ENCODE measurements around the gene MFGE8.
"Not testable (repeated sequence)": the region's sequence is repeated elsewhere in the genome, so short reads cannot be mapped to it uniquely, and the experiment has no call there.

The MFGE8 gene, protein sequence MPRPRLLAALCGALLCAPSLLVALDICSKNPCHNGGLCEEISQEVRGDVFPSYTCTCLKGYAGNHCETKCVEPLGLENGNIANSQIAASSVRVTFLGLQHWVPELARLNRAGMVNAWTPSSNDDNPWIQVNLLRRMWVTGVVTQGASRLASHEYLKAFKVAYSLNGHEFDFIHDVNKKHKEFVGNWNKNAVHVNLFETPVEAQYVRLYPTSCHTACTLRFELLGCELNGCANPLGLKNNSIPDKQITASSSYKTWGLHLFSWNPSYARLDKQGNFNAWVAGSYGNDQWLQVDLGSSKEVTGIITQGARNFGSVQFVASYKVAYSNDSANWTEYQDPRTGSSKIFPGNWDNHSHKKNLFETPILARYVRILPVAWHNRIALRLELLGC

GRCh38 chr15:88913017-88913849 is at the start of gene MFGE8:
MFGE8 (minus strand) TSS chr15:88913379; CDS start chr15:88913319, 60 bp downstream.
- no peak for DNase-seq (ENCODE audit: low read depth, low spot score)

GRCh38 chr15:88959445-88959844 is 46.3 kb upstream of the MFGE8 start:
- DNase-seq (ENCODE audit: low read depth, low spot score): no peak

DNA sequence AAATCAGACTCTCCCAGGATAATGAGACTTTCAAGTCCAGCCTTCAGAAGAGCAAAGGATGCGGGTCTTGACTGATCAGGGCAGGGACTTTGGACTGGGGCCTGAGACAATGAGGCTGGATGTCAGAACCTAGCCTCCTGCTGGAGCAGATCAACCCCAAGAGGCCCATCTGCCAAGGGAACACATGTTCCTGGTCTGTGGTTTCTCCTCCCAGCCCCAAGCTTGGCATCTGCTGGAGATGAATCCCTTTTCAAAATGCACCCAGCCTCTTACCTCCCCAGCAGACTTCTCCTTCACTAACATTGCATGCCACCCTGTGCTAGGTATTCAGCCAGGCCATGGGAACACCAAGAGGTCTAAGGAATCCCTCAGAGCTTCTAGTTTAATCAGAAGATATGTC is 43.7 kb upstream of the MFGE8 start:
- no peak for DNase-seq (ENCODE audit: low read depth, low spot score)

GRCh38 chr15:88956263-88956662 is 43.1 kb upstream of the MFGE8 start:
- no peak for DNase-seq (ENCODE audit: low read depth, low spot score)

DNA sequence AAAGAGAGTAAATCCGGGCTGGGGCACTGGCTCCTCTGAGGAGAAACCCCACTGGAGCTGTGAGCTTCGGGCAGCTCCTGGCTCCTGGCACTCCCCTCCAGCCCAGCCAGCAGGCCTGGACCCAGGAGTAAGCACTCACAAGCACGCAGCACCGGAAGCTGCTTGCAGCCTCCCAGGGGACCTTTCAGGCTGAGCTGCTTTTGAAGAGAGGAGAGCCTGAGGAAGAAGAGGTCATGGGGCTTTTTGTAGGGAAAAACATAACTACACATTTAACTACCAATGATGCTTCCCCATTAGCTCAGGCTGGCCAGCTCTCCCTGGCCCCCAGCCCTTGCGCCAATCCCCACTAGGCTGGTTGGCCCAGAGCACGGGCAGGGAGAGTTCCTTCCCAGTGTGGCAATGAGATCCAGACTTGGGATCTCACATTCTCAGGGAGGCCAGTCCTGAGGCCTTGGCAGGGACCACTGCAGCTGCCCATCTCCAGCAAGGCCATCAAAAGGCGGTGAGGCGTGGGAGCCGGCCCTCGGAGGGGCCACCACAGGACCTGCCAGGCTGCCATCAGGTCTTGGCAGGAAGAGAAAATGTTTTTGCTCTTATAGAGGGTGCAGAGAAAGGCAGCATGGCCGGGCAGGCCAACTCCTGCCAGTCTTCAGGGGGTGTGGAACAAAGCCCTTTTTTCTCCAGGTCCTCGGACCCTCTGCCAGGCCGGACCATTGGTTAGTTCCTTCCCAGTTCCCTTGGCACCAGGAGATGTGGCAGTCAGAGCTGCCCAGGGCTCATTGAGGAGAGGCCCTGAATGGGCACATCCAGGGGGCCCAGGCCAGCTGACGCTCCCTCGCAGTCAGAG is 41.5 kb upstream of the MFGE8 start:
- no peak for DNase-seq (ENCODE audit: low read depth, low spot score)

DNA sequence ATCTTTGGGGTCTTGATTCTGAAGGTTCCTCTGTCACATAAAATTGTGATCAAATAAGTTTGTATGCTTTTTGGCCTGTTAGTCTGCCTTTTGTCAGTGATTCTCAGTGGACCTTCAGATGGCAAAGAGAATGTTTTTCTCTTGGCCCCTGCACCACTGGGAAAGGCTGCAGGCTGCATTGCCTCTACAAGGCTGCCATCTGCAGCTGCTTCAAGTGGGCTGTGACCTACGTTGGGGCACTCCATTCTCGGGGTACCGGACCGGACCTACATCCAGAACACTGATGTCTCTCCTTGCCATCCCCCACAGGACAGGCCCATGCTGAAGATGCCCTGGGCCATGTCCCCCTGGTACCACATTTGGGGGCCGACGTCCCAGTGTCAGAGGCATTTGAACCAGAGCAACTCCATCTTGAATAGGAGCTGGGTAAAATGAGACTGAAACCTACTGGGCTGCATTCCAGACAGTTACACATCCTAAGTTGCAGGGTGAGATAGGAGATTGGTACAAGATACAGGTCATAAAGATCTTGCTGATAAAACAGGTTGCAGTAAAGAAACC is 37.5 kb upstream of the MFGE8 start:
- no peak for DNase-seq (ENCODE audit: low read depth, low spot score)

- DNase-seq (ENCODE audit: low read depth, low spot score): no peak
Observed at GRCh38 chr15:88949734-88950400, 36.7 kb upstream of the MFGE8 start.

DNA sequence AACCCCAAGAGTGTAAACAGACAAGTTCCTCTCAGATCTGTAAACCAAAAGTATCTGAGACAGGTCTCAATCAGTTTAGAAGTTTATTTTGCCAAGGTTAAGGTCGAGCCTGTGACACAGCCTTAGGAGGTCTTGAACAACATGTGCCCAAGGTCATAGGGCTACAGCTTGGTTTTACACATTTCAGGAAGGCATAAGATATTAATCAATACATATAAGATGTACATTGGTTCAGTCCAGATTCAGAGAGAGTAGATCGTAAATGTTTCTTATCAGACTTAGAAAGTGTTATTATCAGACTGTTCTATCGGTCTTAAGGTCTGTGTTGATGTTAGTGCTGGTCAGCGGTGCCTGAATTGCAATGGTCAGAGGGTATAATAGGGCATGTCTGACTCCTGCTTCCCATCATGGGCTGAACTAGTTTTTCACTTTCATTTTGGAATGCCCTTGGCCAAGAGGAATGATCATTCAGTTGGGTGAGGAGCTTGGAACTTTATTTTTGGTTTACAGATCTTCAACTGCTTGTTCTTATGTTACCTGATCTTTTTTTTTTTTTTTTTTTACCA is 27.0 kb upstream of the MFGE8 start:
- no peak for DNase-seq (ENCODE audit: low read depth, low spot score)

DNA sequence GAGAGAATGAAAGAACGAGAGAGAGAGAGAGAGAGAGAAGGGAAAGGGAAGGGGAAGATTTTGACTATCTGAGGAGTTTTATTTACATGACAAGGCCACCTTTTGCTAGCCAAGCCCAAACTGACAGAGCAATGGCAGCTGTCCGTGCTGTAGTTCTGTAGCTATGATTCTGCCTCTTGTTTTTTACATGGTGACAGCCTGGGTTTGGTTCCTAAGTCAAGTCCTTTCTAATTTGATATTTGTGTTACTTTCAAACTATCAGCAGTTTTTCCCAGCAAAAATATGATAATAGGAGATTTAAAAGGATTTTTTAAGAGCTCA is 26.3 kb upstream of the MFGE8 start:
- no peak for DNase-seq (ENCODE audit: low read depth, low spot score)

GRCh38 chr15:88938802-88939485 is 25.8 kb upstream of the MFGE8 start:
- no peak for DNase-seq (ENCODE audit: low read depth, low spot score)

DNA sequence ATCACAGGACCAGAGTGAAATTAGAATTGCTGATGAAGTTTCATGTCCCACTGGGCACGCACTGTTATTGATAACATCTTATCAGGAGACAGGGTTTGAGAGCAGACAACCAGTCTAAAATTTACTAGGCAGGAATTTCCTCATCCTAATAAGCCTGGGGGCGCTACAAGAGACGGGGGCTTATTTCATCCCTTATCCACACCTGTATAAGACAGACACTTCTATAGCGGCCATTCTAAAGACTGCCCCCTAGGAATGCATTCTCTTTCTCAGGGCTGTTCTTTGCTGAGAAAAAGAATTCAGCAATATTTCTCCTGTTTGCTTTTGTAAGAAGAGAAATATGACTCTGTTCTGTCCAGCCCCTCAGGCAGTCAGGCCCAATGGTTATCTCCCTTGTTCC is 21.3 kb upstream of the MFGE8 start:
- not testable (repeated sequence) for DNase-seq (ENCODE audit: low read depth, low spot score)

- DNase-seq (ENCODE audit: low read depth, low spot score): no peak
Observed at GRCh38 chr15:88932875-88933330, 19.7 kb upstream of the MFGE8 start.

- DNase-seq (ENCODE audit: low read depth, low spot score): no peak
Observed at GRCh38 chr15:88932271-88932874, 19.2 kb upstream of the MFGE8 start.

DNA sequence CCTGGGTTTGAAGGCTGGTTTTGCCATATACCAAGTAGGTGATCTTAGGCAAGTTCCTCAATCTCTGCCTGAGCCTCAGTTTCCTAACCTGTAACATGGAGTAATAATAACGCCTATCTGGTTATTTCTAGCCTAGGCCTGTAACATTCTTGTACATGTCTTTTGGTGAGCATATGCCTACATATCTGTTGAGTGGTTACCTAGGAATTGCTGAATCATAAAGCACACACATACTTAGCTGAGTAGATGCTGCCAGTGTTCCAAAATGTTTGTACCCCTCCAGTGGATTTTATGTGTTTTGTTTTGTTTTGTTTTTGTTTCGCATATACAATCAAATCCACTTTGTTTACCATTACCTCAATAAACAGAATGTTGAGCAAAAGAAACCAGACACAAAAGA is 17.4 kb upstream of the MFGE8 start:
- DNase-seq (ENCODE audit: low read depth, low spot score): no peak

DNA sequence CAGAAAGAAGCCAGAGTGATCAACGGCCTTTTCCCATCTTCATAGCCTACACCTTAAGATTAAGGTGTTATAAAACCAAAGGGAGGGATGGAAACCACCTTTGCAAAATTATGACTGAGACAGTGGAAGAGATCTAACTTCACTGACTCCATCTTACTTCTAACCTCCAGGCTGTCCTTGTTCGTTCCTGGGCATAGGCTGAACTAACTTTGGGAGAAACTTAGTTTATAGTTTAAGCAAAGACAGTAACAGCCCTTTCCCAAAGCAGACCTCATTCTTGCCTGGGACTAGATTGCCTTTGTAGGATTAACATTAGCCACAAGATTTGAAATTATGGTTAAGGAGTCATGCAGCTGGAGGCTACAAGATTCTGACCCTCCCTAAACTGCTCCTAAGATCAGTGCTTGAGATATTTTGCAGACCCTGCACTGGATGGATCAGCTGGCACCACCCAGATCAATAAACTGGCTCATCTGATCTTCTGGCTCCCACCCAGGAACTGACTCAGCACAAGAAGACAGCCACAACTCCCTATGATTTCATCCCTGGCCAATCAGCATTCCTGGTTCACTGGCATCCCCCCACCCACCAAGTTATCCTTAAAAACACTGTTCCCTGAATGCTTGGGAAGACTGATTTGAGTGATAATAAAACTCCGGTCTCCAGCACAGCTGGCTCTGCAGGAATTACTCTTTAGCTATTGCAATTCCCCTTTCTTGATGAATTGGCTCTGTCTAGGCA is 16.3 kb upstream of the MFGE8 start:
- DNase-seq (ENCODE audit: low read depth, low spot score): not testable (repeated sequence)

GRCh38 chr15:88928192-88928591 is 15.0 kb upstream of the MFGE8 start:
- not testable (repeated sequence) for DNase-seq (ENCODE audit: low read depth, low spot score)

DNA sequence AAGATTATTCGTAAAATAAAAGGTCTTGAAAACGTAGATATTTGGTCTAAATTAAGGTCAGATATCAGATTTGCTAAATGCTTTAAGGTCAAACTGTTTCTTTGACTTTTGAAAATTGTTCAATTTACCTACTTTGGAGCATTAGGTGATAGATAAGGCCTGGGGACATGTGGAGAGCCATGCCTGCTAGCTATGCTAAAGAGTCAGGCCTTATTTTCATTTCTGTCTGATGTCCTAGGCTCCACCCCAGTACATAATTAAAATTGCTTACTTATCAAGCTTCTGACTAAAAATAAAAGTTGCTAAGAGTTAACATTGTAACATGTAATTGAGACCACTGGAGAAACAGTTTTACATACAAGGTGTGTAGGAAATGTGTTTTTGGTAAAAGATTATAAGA is 12.5 kb upstream of the MFGE8 start:
- DNase-seq (ENCODE audit: low read depth, low spot score): not testable (repeated sequence)

GRCh38 chr15:88920892-88921435 is 7.8 kb upstream of the MFGE8 start:
- DNase-seq (ENCODE audit: low read depth, low spot score): not testable (repeated sequence)

Data from brain pericyte (primary cell).